Fibroblast of peridontal ligament (primary cell): ENCODE data around the gene CPM.

Experiments used
- DNase-seq: peaks from one replicate; pipeline ENCODE4 v3.0.0-alpha.2; 2010; ENCODE audit errors: extremely low read depth

Gene CPM

GRCh38 chr12:68878846-68879245 lies 54.1 kb downstream of the CPM start:
- no peak for DNase-seq

GRCh38 chr12:68878283-68878682 lies 54.7 kb downstream of the CPM start:
- no peak for DNase-seq

- DNase-seq: no peak
Measured at GRCh38 chr12:68877583-68877982, 55.4 kb downstream of the CPM start.

GRCh38 chr12:68876461-68876860 lies 56.5 kb downstream of the CPM start:
- no peak for DNase-seq

GRCh38 chr12:68873316-68873715 lies 59.7 kb downstream of the CPM start:
- DNase-seq: no peak

- peak; percentile 39 for DNase-seq
Measured at GRCh38 chr12:68871921-68872320, 61.0 kb downstream of the CPM start.

- no peak for DNase-seq
Measured at GRCh38 chr12:68871396-68871795, 61.6 kb downstream of the CPM start.

- DNase-seq: no peak
Measured at GRCh38 chr12:68870443-68870842, 62.5 kb downstream of the CPM start.

GRCh38 chr12:68870011-68870410 lies 63.0 kb downstream of the CPM start:
- no peak for DNase-seq

GRCh38 chr12:68868043-68868790 lies 64.8 kb downstream of the CPM start:
- DNase-seq: no peak

- no peak for DNase-seq
Measured at GRCh38 chr12:68867606-68868005, 65.4 kb downstream of the CPM start.

- no peak for DNase-seq
Measured at GRCh38 chr12:68866950-68867349, 66.0 kb downstream of the CPM start.

- DNase-seq: no peak
Measured at GRCh38 chr12:68865399-68866164, 67.4 kb downstream of the CPM start.

- DNase-seq: no peak
Measured at GRCh38 chr12:68864604-68865003, 68.4 kb downstream of the CPM start.

- DNase-seq: peak; percentile 77
Measured at GRCh38 chr12:68863886-68864454, 69.0 kb downstream of the CPM start.

- no peak for DNase-seq
Measured at GRCh38 chr12:68863109-68863770, 69.7 kb downstream of the CPM start.

- DNase-seq: no peak
Measured at GRCh38 chr12:68861890-68862289, 71.1 kb downstream of the CPM start.

GRCh38 chr12:68856510-68856909 lies 76.5 kb downstream of the CPM start:
- DNase-seq: no peak

GRCh38 chr12:68855771-68856170 lies 77.2 kb downstream of the CPM start:
- no peak for DNase-seq

GRCh38 chr12:68855111-68855510 lies 77.9 kb downstream of the CPM start:
- DNase-seq: no peak

GRCh38 chr12:68854554-68854953 lies 78.4 kb downstream of the CPM start:
- no peak for DNase-seq

GRCh38 chr12:68854078-68854468 lies 78.9 kb downstream of the CPM start:
- DNase-seq: no peak
